GM20000 (cell line): ENCODE measurements around the gene KRTAP17-1.

Experiments
- DNase-seq: peaks from one replicate; pipeline ENCODE4 v3.0.0; 2012; ENCODE audit warnings: low spot score
- TF ChIP-seq, protein P1 (sequence below): IDR thresholded peaks from 2 replicates; pipeline ENCODE4 v1.5.1; 2012; ENCODE audit warnings: mild to moderate bottlenecking, control low read depth; ENCODE audit errors: extremely low read depth, missing control alignments

KRTAP17-1 gene

DNA sequence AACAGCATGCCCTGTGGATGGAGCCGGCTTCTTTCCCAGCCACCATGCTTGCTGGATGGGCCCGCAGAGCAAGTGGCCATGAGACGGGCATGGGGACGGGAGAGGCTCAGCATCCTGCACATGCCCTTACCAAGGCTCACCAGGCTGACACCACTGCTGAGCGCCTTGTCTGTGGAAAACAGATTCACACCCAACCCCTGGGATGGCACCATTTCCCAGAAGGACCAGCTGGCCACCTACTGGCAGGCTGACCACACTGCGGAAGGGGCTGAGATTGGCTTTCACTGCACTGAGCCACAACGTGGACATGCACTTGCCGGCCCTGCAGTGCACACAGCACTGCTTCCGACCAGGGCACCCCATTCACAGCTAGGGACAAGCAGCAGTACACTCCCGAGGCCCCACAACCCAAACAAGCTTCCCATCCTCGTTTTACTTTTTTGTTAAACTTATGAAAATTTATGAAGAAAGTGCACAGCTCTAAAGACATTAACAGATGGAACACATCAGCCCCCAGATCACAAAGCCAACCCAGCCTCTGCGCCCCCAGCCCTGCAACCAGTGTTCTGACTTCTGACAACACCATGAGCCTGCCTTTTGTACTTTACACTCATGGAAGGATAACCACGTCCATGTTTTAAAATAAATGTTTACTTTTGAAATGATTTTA lies 13.9 kb upstream of the KRTAP17-1 start:
- TF ChIP-seq, protein P1, sequence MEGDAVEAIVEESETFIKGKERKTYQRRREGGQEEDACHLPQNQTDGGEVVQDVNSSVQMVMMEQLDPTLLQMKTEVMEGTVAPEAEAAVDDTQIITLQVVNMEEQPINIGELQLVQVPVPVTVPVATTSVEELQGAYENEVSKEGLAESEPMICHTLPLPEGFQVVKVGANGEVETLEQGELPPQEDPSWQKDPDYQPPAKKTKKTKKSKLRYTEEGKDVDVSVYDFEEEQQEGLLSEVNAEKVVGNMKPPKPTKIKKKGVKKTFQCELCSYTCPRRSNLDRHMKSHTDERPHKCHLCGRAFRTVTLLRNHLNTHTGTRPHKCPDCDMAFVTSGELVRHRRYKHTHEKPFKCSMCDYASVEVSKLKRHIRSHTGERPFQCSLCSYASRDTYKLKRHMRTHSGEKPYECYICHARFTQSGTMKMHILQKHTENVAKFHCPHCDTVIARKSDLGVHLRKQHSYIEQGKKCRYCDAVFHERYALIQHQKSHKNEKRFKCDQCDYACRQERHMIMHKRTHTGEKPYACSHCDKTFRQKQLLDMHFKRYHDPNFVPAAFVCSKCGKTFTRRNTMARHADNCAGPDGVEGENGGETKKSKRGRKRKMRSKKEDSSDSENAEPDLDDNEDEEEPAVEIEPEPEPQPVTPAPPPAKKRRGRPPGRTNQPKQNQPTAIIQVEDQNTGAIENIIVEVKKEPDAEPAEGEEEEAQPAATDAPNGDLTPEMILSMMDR, result peak; percentile 9
- DNase-seq, result no peak

DNA sequence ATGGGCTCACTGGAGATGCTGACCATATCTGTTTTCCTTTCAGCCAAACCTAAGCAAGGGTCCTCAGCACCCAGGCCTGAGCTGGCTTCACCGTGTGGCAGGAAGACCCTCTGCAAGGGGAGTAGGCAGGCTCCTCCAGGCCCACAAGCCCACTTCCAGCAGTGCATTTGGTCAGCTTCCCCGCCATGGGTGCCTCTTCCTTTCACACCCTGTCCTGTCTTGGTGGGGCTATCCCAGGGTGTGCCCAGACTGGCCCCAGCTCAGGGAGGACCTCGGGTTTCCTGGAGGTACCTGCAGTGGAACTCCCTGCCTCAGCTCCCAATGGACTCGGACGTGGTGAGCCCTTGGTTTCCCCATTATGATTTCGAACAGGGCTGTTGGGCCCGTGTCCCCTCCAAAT lies 12.7 kb upstream of the KRTAP17-1 start:
- no peak for DNase-seq
- TF ChIP-seq, protein P1, result no peak

DNA sequence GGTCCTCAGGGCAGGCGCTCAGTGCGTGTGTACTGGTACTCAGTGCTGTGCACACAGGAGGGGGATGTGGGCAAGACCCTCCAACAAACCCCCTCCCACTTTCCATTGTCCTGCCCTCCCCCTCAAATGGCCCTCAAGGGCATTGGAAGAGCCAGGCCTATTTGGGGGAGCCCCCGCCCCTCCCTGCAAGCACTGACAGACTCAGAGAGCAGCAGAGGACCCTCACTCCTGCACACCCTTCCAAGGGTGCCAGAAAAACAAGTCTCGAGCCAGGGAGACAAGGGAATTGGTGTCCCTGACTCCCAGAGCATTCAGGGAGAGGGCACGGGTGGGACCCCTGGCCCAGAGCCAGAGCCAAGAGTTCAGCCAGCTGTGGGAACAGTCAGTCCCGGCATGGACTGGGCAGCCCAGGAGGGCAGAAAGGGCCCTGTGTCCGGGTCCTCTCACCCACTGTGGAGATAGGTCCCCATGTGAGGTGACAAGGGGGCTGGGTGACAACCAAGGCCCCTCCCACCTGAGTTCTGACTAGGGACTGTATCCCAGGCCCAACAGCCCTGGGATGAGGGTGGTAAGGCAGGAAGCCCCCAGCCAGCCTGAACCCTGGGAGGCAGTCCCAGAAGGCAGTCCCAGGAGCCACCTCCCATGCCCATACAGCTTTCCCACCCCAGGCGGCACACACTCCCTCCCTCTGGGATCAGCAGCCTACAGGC lies 12.1 kb upstream of the KRTAP17-1 start:
- TF ChIP-seq, protein P1, result no peak
- DNase-seq, result no peak

DNA sequence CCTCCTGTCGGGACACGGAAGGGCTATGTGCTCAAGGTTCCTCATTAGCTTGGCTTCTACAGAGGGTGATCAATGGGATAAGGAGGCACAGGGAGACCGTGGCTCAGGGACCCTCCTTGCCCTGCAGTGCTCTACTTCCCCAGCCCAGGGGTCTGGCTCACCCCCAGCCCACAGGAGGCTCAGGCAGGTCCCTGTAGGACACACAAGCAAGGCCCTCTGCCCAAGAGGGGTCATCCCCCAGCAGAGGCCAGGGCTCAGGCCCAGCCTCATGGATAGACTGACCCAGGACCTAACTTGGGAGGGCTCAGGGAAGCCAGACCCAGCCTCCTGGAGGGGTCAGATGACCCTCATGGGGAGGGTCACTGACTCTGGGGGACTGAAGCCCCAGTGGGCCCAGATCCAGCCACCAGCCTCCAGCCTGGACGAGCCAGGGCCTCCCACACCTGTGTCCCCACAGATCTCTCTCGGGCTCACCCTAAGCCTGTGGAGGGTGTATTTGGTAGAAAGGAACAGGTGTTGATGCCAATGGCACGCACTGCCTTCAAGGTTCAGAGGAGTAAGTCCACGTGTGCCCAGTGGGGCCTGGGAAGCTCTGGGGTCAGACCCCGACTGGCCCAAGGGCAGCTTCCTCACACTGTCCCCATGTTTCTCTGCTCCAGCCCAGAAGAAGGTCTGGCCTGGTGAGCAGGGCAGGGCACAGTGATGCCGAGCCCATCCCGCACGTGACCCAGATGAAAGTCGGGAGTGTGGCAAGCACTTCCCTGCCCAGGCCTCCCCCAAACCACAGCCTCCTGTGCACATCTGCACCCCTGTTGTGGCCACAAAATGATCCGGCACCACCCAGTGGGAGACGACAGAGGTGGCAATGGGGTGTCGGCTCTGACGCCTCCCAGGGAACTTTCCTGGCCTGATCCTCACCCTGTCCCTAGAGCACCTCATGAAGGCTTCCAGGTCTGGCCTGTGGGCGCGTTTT lies 10.9 kb upstream of the KRTAP17-1 start:
- DNase-seq, result no peak

DNA sequence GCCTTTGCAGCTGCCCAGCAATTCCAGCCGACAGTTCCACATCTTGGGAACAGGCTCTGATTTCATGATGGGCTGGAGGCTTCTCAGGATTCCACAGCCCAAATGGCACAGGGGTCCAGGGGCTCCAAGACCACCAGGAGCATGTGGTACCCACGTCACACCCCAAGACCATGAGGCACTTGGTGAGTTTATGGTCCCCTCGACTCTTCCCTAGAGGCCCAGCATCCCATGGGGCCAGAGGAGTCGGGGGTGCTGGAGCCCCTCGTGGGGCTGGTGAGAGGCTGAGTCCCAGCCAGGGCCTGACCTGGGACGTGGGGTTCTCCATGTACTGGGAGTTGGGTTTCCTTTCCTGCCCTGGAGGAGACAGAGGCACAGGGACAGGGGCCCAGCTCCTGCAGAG lies 10.1 kb upstream of the KRTAP17-1 start:
- TF ChIP-seq, protein P1, result no peak
- no peak for DNase-seq

More for the DNA sequence above, 10.9 kb upstream of the KRTAP17-1 start:
- TF ChIP-seq, protein P1, result no peak

DNA sequence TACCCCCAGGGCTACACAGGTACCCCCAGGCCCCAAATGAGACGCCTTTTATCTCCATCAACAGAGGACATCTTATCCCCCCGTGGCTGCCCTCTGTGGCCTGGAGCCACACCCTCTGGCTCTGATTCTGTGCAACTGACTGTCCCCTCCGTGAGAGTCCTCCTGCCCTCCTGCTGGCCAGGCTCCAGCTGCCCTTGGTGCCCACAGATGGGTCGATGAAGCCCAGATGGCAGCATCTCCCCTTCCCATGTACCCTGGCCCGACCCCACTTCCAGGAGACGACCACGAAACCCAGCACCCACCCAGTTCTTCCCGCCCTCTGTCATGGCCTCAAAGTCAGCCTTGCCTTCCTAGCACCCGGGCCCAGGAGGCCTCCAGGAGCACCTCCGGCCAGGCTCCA lies 9.6 kb upstream of the KRTAP17-1 start:
- TF ChIP-seq, protein P1, result no peak

More for the DNA sequence above, 9.6 kb upstream of the KRTAP17-1 start:
- DNase-seq, result no peak
